Mammary epithelial cell (primary cell): ENCODE results near the gene PTCRA.

Source experiments
- CTCF ChIP-seq, 2 donors: IDR thresholded peaks in 1 of 2; conservative IDR thresholded peaks in 1 of 2; 2 replicates each; pipeline ENCODE4 v1.5.1; 2011 to 2012; ENCODE audit warnings: inconsistent platforms in 2 of 2, low read length in 2 of 2, mild to moderate bottlenecking in 2 of 2, control low read depth in 1 of 2, low read depth in 1 of 2; ENCODE audit not compliant: insufficient read depth in 1 of 2; ENCODE audit errors: extremely low read depth in 1 of 2
- EZH2 ChIP-seq: IDR thresholded peaks from 2 replicates; pipeline ENCODE4 v1.6.1; 2012; ENCODE audit warnings: low read length, inconsistent platforms, borderline replicate concordance

- no peak for TF ChIP-seq EZH2
- TF ChIP-seq CTCF (conservative IDR thresholded peaks at IDR 0.05 in 1 of 2, IDR thresholded peaks at IDR 0.05 in 1 of 2; ENCODE audit: extremely low read depth in 1 of 2, insufficient read depth in 1 of 2, low read depth in 1 of 2, low read length in 2 of 2), result no peak
Measured at GRCh38 chr6:42873313-42873712, 42.5 kb upstream of the PTCRA start.
